ENCODE results near the gene RFNG. TPM values are rescaled to one million over a fixed set of nuclear protein-coding genes. Genes with fewer than 3 reads are reported as not detected.
A peak's percentile ranks its signal among the peaks of the same experiment; 100 is the strongest.

The RFNG gene
- total and polyA plus RNA-seq, 8 donors = 12.5 to 66.5 (median 27.1) TPM

- peak within 1 kb of the TSS; percentile 79 to 98 (median 96) for H3K4me3 ChIP-seq
- intact Hi-C loops (cut with DNase I; ENCODE audit: low total_unique reads) = no loop called here
- DNase-seq = peak; percentile 71 to 81
- H3K36me3 ChIP-seq = peaks cover 22 to 36% (median 35%) of the 10 kb centered on the region in 4 donors
- H3K27me3 ChIP-seq = no peaks in the 10 kb centered on the region
- H3K27ac ChIP-seq = peak within 1 kb of the TSS; percentile 78 to 89 (median 87)
- H3K9me3 ChIP-seq = no peaks in the 10 kb centered on the region
- TF ChIP-seq EP300 (IDR thresholded peaks at IDR 0.05) (peak; percentile 9), POLR2AphosphoS5 (IDR thresholded peaks at IDR 0.05) (peak in 2 of 3 donors; percentile 78 to 87), CTCF (IDR thresholded peaks at IDR 0.05) (no peak), POLR2A (IDR thresholded peaks at IDR 0.05) (no peak)
- H3K4me1 ChIP-seq = peaks cover 25 to 36% (median 34%) of the 10 kb centered on the region in 4 donors
- WGBS, 5 donors = 10 to 18% (median 14%) methylated on average over 45 to 88 of the region's 88 CpGs
Observed at GRCh38 chr17:82065638-82066303, 14.2 kb upstream of the RFNG start, which contains the start of gene DUS1L. TSS of gene DUS1L (minus strand) at chr17:82065804. CDS start at chr17:82065059, 745 bp downstream.

GRCh38 chr17:82065193-82065637 lies 13.6 kb upstream of the RFNG start:
- H3K4me3 ChIP-seq = peak overlapping the region; percentile 79 to 98 (median 96)
- intact Hi-C loops (cut with DNase I; ENCODE audit: low total_unique reads) = no loop called here
- H3K4me1 ChIP-seq = peaks cover 25 to 36% (median 34%) of the 10 kb centered on the region in 4 donors
- no peaks in the 10 kb centered on the region for H3K27me3 ChIP-seq
- TF ChIP-seq CTCF (IDR thresholded peaks at IDR 0.05) (no peak), POLR2A (IDR thresholded peaks at IDR 0.05) (no peak), POLR2AphosphoS5 (IDR thresholded peaks at IDR 0.05) (no peak), EP300 (IDR thresholded peaks at IDR 0.05) (no peak)
- peak overlapping the region; percentile 78 to 89 (median 87) for H3K27ac ChIP-seq
- peaks cover 27 to 42% (median 40%) of the 10 kb centered on the region in 4 donors for H3K36me3 ChIP-seq
- WGBS, 5 donors = 0 to 2% (median 1%) methylated on average over 12 to 47 of the region's 47 CpGs
- no peak for DNase-seq
- H3K9me3 ChIP-seq = no peaks in the 10 kb centered on the region

GRCh38 chr17:82064433-82065192 lies 13.0 kb upstream of the RFNG start:
- peak; percentile 57 to 61 for DNase-seq
- TF ChIP-seq CTCF (IDR thresholded peaks at IDR 0.05) (no peak), POLR2A (IDR thresholded peaks at IDR 0.05) (no peak), EP300 (IDR thresholded peaks at IDR 0.05) (no peak), POLR2AphosphoS5 (IDR thresholded peaks at IDR 0.05) (no peak)
- peaks cover 31 to 48% (median 46%) of the 10 kb centered on the region in 4 donors for H3K36me3 ChIP-seq
- peak overlapping the region; percentile 79 to 98 (median 96) for H3K4me3 ChIP-seq
- peaks cover 25 to 36% (median 34%) of the 10 kb centered on the region in 4 donors for H3K4me1 ChIP-seq
- H3K27me3 ChIP-seq = no peaks in the 10 kb centered on the region
- intact Hi-C loops (cut with DNase I; ENCODE audit: low total_unique reads) = no loop called here
- H3K9me3 ChIP-seq = no peaks in the 10 kb centered on the region
- 13 to 47% (median 18%) methylated on average over 30 to 36 of the region's 36 CpGs for WGBS, 5 donors
- H3K27ac ChIP-seq = peak overlapping the region; percentile 78 to 89 (median 87)
